H1 (cell line): Measurements from ENCODE around the gene BCAR3. TPM values are rescaled to one million over a fixed set of nuclear protein-coding genes. Genes with fewer than 3 reads are reported as not detected.

Experiments used
- CTCF ChIA-PET: fragments of 300-600 bp; sonication (Branson Sonifier 250); formaldehyde crosslinking; loops from one replicate; lab custom pipeline; 2021; ENCODE audit not compliant: partially characterized antibody; lab: Charles Lee
- POLR2A ChIA-PET: fragments of 300-600 bp; sonication (Branson Sonifier 250); formaldehyde crosslinking; loops from one replicate; lab custom pipeline; 2021; ENCODE audit warnings: inconsistent platforms; ENCODE audit not compliant: partially characterized antibody; lab: Charles Lee
- DNase-seq, 2 experiments: peaks; one replicate each; pipeline versions ENCODE4 v3.0.0 to v3.0.0-alpha.2; 2010 to 2022; ENCODE audit warnings: low spot score in 2 of 2, low read depth in 1 of 2, mixed read lengths in 1 of 2
- FAIRE-seq: peaks from 2 replicates; lab custom pipeline; 2011; peaks lifted over from hg19 to GRCh38; lab: Jason Lieb, UNC
- H2AFZ ChIP-seq: 2 replicates; pipeline ENCODE4 v1.8.1; 2012; ENCODE audit warnings: low read length, inconsistent platforms
- H2AK5ac ChIP-seq: 2 replicates; pipeline ENCODE4 v1.6.1; 2013; ENCODE audit warnings: low read depth, low read length
- H2BK120ac ChIP-seq: replicated peaks from 2 replicates; pipeline ENCODE3; 2013; ENCODE audit warnings: low read depth, low read length, inconsistent platforms
- H2BK12ac ChIP-seq: 2 replicates; pipeline ENCODE4 v1.6.1; 2013; ENCODE audit warnings: low read depth, low read length
- H2BK15ac ChIP-seq: 2 replicates; pipeline ENCODE4 v1.6.1; 2013; ENCODE audit warnings: low read length
- H2BK20ac ChIP-seq: 2 replicates; pipeline ENCODE4 v1.6.1; 2013; ENCODE audit warnings: low read length
- H2BK5ac ChIP-seq: 2 replicates; pipeline ENCODE4 v1.6.1; 2013; ENCODE audit warnings: low read depth, low read length
- H3K14ac ChIP-seq: 2 replicates; pipeline ENCODE4 v1.6.1; 2013; ENCODE audit warnings: inconsistent platforms; ENCODE audit not compliant: insufficient read length
- H3K18ac ChIP-seq: 2 replicates; pipeline ENCODE4 v1.6.1; 2013; ENCODE audit warnings: low read length; ENCODE audit errors: extremely low read depth
- H3K23ac ChIP-seq: 2 replicates; pipeline ENCODE4 v1.6.1; 2013; ENCODE audit warnings: inconsistent platforms; ENCODE audit not compliant: insufficient read length
- H3K23me2 ChIP-seq: 2 replicates; pipeline ENCODE4 v1.6.1; 2013; ENCODE audit warnings: low read depth, low read length
- H3K27ac ChIP-seq: 2 replicates; pipeline ENCODE4 v1.6.1; 2011; ENCODE audit warnings: low read depth, low read length, inconsistent platforms
- H3K27me3 ChIP-seq, 4 experiments: replicated peaks in 1 of 4; 1 replicate in 1 of 4; 2 replicates in 3 of 4; pipeline versions ENCODE4 v1.6.1 to v1.8.1; 2011 to 2013; ENCODE audit warnings: low read length in 3 of 4, mild to moderate bottlenecking in 3 of 4, inconsistent platforms in 2 of 4, mixed read lengths in 2 of 4, moderate library complexity in 1 of 4; ENCODE audit not compliant: control insufficient read depth in 3 of 4, insufficient read depth in 3 of 4; ENCODE audit errors: extremely low read depth in 1 of 4
- H3K36me3 ChIP-seq, 4 experiments: 2 replicates each; pipeline versions ENCODE4 v1.6.1 to v1.8.1; 2011 to 2013; ENCODE audit warnings: mild to moderate bottlenecking in 4 of 4, low read length in 3 of 4, moderate library complexity in 2 of 4, control low read depth in 1 of 4, inconsistent platforms in 1 of 4; ENCODE audit not compliant: insufficient read depth in 4 of 4, control insufficient read depth in 2 of 4
- H3K4ac ChIP-seq: replicated peaks from 2 replicates; pipeline ENCODE3; 2013; ENCODE audit warnings: low read length, low read depth, mixed read lengths, inconsistent platforms; ENCODE audit not compliant: insufficient read length
- H3K4me1 ChIP-seq, 4 experiments: replicated peaks in 1 of 4; 1 replicate in 1 of 4; 2 replicates in 3 of 4; pipeline versions ENCODE4 v1.6.1 to v1.8.1; 2011 to 2013; ENCODE audit warnings: low read length in 3 of 4, inconsistent platforms in 2 of 4, mixed read lengths in 1 of 4; ENCODE audit not compliant: insufficient read depth in 4 of 4, control insufficient read depth in 3 of 4
- H3K4me2 ChIP-seq, 2 experiments: 2 replicates each; pipeline versions ENCODE4 v1.6.1 to v1.8.1; 2011 to 2013; ENCODE audit warnings: low read depth in 2 of 2, low read length in 2 of 2, control low read depth in 1 of 2, inconsistent platforms in 1 of 2, mild to moderate bottlenecking in 1 of 2; ENCODE audit not compliant: insufficient read depth in 1 of 2
- H3K4me3 ChIP-seq, 4 experiments: fragments of 200-600, 300-600 bp in 1 of 4; sonication (generic), shearing (Covaris generic), sonication (Bioruptor Twin) in 1 of 4; 2 replicates each; pipeline versions ENCODE4 v1.5.1 to v1.8.1; 2011 to 2016; ENCODE audit warnings: low read length in 4 of 4, low read depth in 3 of 4, control low read depth in 2 of 4, inconsistent platforms in 2 of 4, mild to moderate bottlenecking in 2 of 4, mixed read lengths in 1 of 4, moderate library complexity in 1 of 4; ENCODE audit not compliant: insufficient read depth in 2 of 4; ENCODE audit errors: extremely low read depth in 1 of 4
- H3K56ac ChIP-seq: replicated peaks from 2 replicates; pipeline ENCODE3; 2013; ENCODE audit warnings: low read depth, mild to moderate bottlenecking, mixed read lengths, low read length, inconsistent platforms; ENCODE audit not compliant: insufficient read length
- H3K79me1 ChIP-seq: 2 replicates; pipeline ENCODE4 v1.6.1; 2013; ENCODE audit warnings: low read depth, low read length, control low read depth
- H3K79me2 ChIP-seq, 2 experiments: 2 replicates each; pipeline versions ENCODE4 v1.6.1 to v1.8.1; 2012 to 2013; ENCODE audit warnings: low read length in 2 of 2, mild to moderate bottlenecking in 2 of 2, inconsistent platforms in 1 of 2; ENCODE audit not compliant: insufficient read depth in 2 of 2, control insufficient read depth in 1 of 2
- H3K9ac ChIP-seq, 4 experiments: replicated peaks in 1 of 4; 1 replicate in 1 of 4; 2 replicates in 3 of 4; pipeline versions ENCODE4 v1.6.1 to v1.8.1; 2011 to 2013; ENCODE audit warnings: low read depth in 3 of 4, low read length in 3 of 4, control low read depth in 2 of 4, mild to moderate bottlenecking in 2 of 4, moderate library complexity in 2 of 4, inconsistent platforms in 1 of 4; ENCODE audit errors: extremely low read depth in 1 of 4
- H3K9me3 ChIP-seq, 2 experiments: 2 replicates each; pipeline versions ENCODE4 v1.6.1 to v1.8.1; 2012 to 2013; ENCODE audit warnings: mild to moderate bottlenecking in 2 of 2, moderate library complexity in 2 of 2, control low read depth in 1 of 2, inconsistent platforms in 1 of 2, low read depth in 1 of 2, low read length in 1 of 2, mixed read lengths in 1 of 2; ENCODE audit not compliant: insufficient read depth in 2 of 2
- H4K20me1 ChIP-seq, 2 experiments: replicated peaks in 1 of 2; 2 replicates each; pipeline versions ENCODE3 to v1.8.1; 2011 to 2013; ENCODE audit warnings: inconsistent platforms in 2 of 2, low read length in 2 of 2, mild to moderate bottlenecking in 1 of 2; ENCODE audit not compliant: insufficient read depth in 2 of 2, control insufficient read depth in 1 of 2
- H4K5ac ChIP-seq: 2 replicates; pipeline ENCODE4 v1.6.1; 2013; ENCODE audit warnings: low read length, low read depth, mixed read lengths, inconsistent platforms; ENCODE audit not compliant: insufficient read length
- H4K8ac ChIP-seq: 2 replicates; pipeline ENCODE4 v1.8.0; 2013; ENCODE audit warnings: mild to moderate bottlenecking, moderate library complexity, low read length, inconsistent platforms; ENCODE audit not compliant: insufficient read depth; ENCODE audit errors: extremely low read depth
- H4K91ac ChIP-seq: replicated peaks from 2 replicates; pipeline ENCODE3; 2013; ENCODE audit warnings: low read length, mixed read lengths, inconsistent platforms; ENCODE audit not compliant: insufficient read length
- BRCA1 ChIP-seq: IDR thresholded peaks from 2 replicates; pipeline ENCODE4 v1.6.1; 2012; ENCODE audit warnings: low read depth, low read length, improper control_type of control experiment
- NANOG ChIP-seq: IDR thresholded peaks from 2 replicates; pipeline ENCODE4 v1.6.1; 2011; ENCODE audit warnings: low read length, low read depth, mild to moderate bottlenecking, inconsistent platforms; ENCODE audit not compliant: insufficient read depth, poor library complexity, severe bottlenecking
- SAP30 ChIP-seq: fragments of 300-600 bp; sonication (generic); IDR thresholded peaks from 2 replicates; pipeline ENCODE4 v1.7.1; 2012; ENCODE audit warnings: low read length, moderate library complexity, mild to moderate bottlenecking, inconsistent platforms; ENCODE audit not compliant: insufficient read depth, insufficient replicate concordance
- SIX5 ChIP-seq: IDR thresholded peaks from 2 replicates; pipeline ENCODE4 v1.6.1; 2011; ENCODE audit warnings: mild to moderate bottlenecking, low read depth, low read length
- WGBS, 2 experiments: shearing (Covaris generic) in 1 of 2; methylation state at CpG; one replicate each; pipeline versions ENCODE4 v1.1.6 to v1.1.7; 2013 to 2015; ENCODE audit warnings: low lambda C conversion rate in 2 of 2, mixed read lengths in 2 of 2, inconsistent platforms in 1 of 2, low coverage in 1 of 2, missing lambda C conversion rate in 1 of 2; ENCODE audit not compliant: insufficient replicate concordance in 2 of 2, insufficient coverage in 1 of 2, insufficient read length in 1 of 2; ENCODE audit errors: extremely low coverage in 1 of 2, missing lambda C conversion rate in 1 of 2; 5-methylcytosine and 5-hydroxymethylcytosine counted together
- polyA plus RNA-seq, 7 experiments: library from polyadenylated mRNA; depleted of rRNA in 3 of 7; stranded (reverse) in 5 of 7; unstranded in 2 of 7; fragments of >200 nt in 5 of 7; fragments of 200-250 nt in 2 of 7; gene quantifications; 1 replicate in 5 of 7; 2 replicates in 1 of 7; 4 replicates in 1 of 7; pipeline versions ENCODE4 v1.2.1 to v1.2.3, GENCODE V29; 2011 to 2013; ENCODE audit warnings: missing spikeins in 2 of 7, mixed read lengths in 2 of 7
- total RNA-seq: library from RNA; stranded (reverse); fragmentation: NEBNext Ultra II Directional; extraction: Animal tissue kit (Norgen Biotek cat#: 25700); gene quantifications from 2 replicates; pipeline ENCODE4 v1.2.1, GENCODE V29; 2021

Gene BCAR3
- total and polyA plus RNA-seq, 2 of the 8 experiments (the other 6 are each of a cell fraction or from before 2014, with no cell fraction given), result 5.6 to 9.2 TPM

DNA sequence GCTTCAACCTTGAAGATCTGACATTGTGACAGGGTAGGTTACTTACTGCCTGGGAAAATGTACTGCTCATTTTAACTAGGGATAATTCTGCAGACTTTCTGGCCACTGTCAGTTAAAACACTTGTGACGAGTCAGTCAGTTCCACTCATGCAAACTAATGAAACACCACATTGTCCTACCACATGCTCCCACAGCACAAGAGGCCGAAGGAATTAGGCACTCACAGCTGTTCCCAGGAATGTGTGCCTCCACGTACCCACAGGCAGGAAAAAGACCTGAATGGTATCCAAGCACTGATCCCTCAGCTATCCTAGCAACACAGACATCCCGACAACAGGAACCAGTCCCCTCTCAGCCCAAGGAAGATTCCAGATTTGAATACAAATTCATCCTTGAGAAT lies 12.3 kb downstream of the BCAR3 start:
- Histone ChIP-seq H4K91ac (no peak overlapping the region), H2AFZ (no peak overlapping the region), H2BK120ac (no peak overlapping the region), H3K27ac (no peak overlapping the region), H4K5ac (no peak overlapping the region), H2AK5ac (no peak overlapping the region), H3K79me1 (peaks cover 6% of the 10 kb centered on the region; the same call in 1 of the 2 replicates), H2BK20ac (no peak overlapping the region), H3K14ac (no peak overlapping the region), H3K27me3 (no peaks in the 10 kb centered on the region), H3K4me3 (no peak overlapping the region), H3K23ac (no peak overlapping the region), H2BK12ac (no peak overlapping the region), H3K9ac (no peak overlapping the region), H3K36me3 (peaks cover 0 to 9% (median 0%) of the 10 kb centered on the region in 4 experiments; a peak in 3 of 8 replicates), H3K9me3 (no peaks in the 10 kb centered on the region), H4K8ac (no peak overlapping the region), H3K4ac (no peak overlapping the region), H2BK15ac (no peak overlapping the region), H3K79me2 (peaks cover 0 to 10% of the 10 kb centered on the region in 2 experiments; a peak in 1 of 4 replicates), H3K23me2 (peaks cover 7% of the 10 kb centered on the region; the same call in 1 of the 2 replicates), H3K18ac (no peak overlapping the region), H4K20me1 (no peaks in the 10 kb centered on the region), H3K4me2 (no peak overlapping the region), H3K56ac (no peak overlapping the region), H2BK5ac (no peak overlapping the region), H3K4me1 (peaks cover 0 to 11% (median 9%) of the 10 kb centered on the region in 4 experiments; a peak in 5 of 7 replicates)
- no peak for DNase-seq
- ChIA-PET CTCF (interaction anchor here (0.7 to 7.0 kb wide), 8 partner anchors 11 to 175 kb away, joined by 3 to 49 read pairs (median 7); no protein-coding TSS in a partner anchor), POLR2A (interaction anchor here (0.8 kb wide), 1 partner anchor 196 kb away, joined by 3 read pairs; no protein-coding TSS in a partner anchor)
- WGBS, 2 experiments, result 96% methylated on average over 4 of the region's 4 CpGs; no CpG with 5 or more reads in 1 of the 2 experiments
- FAIRE-seq, result no peak
- TF ChIP-seq SIX5 (no peak), BRCA1 (no peak), SAP30 (no peak), NANOG (no peak)
